ENCODE data around the gene STAT2.
"Not testable (repeated sequence)": the region's sequence is repeated elsewhere in the genome, so short reads cannot be mapped to it uniquely, and the experiment has no call there.

GRCh38 chr12:56347255-56347654, 12.7 kb downstream of the STAT2 start:
- TF ChIP-seq POLR2A (IDR thresholded peaks at IDR 0.05; ENCODE audit: low read length); GATA1 (IDR thresholded peaks at IDR 0.05; ENCODE audit: low read depth, low read length): not testable (repeated sequence)

Data from erythroblast (primary cell).